Cardiac septum (tissue), 1 donor: ENCODE data around the gene COL24A1. TPM values are rescaled to one million over a fixed set of nuclear protein-coding genes. Genes with fewer than 3 reads are reported as not detected.
"Not testable (repeated sequence)": the region's sequence is repeated elsewhere in the genome, so short reads cannot be mapped to it uniquely, and the experiment has no call there.

ENCODE experiments used
- DNase-seq: peaks from one replicate; pipeline ENCODE4 v3.0.0-alpha.2; 2020; ENCODE audit warnings: low spot score
- intact Hi-C: fragments of 100-400 bp; cut with DNase I; formaldehyde crosslinking; loops from one replicate; pipeline ENCODE4 v1.14.0; 2022
- total RNA-seq: library from RNA; stranded (reverse); fragmentation: NEBNext Ultra II Directional; extraction: Animal tissue kit (Norgen Biotek cat#: 25700); gene quantifications from one replicate; pipeline ENCODE4 v1.2.1, GENCODE V29; 2021
- donor health status: DM: no; HTN: no; CAD: no.

Gene COL24A1
- total RNA-seq, 1 donor from 2014 or later, result 1.3 TPM

GRCh38 chr1:85756864-85757263 lies 399.7 kb downstream of the COL24A1 start:
- DNase-seq, result no peak
- intact Hi-C loops, result no loop called here

GRCh38 chr1:85748120-85748519 lies 408.5 kb downstream of the COL24A1 start:
- DNase-seq, result no peak
- intact Hi-C loops, result no loop called here

- intact Hi-C loops, result no loop called here
- no peak for DNase-seq
These were observed 409.8 kb downstream of the COL24A1 start for GRCh38 chr1:85746777-85747176.

- no peak for DNase-seq
- intact Hi-C loops, result no loop called here
These were observed 412.8 kb downstream of the COL24A1 start for GRCh38 chr1:85743814-85744213.

- no peak for DNase-seq
- intact Hi-C loops, result no loop called here
These were observed 421.6 kb downstream of the COL24A1 start for GRCh38 chr1:85734931-85735330.

- intact Hi-C loops, result no loop called here
- DNase-seq, result no peak
These were observed 437.8 kb downstream of the COL24A1 start for GRCh38 chr1:85718678-85719340.

- DNase-seq, intact Hi-C loops: not testable (repeated sequence)
These were observed 442.0 kb downstream of the COL24A1 start for GRCh38 chr1:85714418-85715114.

- DNase-seq, result no peak
These were observed 447.7 kb downstream of the COL24A1 start for GRCh38 chr1:85708829-85709227.

GRCh38 chr1:85707990-85708828 lies 448.4 kb downstream of the COL24A1 start, which contains the start of gene ZNHIT6:
Gene ZNHIT6, minus strand, starts transcription at chr1:85708433. Its CDS starts 149 bp downstream, at chr1:85708284.
- intact Hi-C loops, result loop anchor here (5.0 to 10.0 kb wide), 2 partner anchors 126 to 177 kb away; partner anchors contain the start of gene CCN1

More at GRCh38 chr1:85708829-85709227, 447.7 kb downstream of the COL24A1 start:
- intact Hi-C loops, result loop anchor here (5.0 to 10.0 kb wide), 2 partner anchors 127 to 176 kb away; partner anchors contain the start of gene CCN1

GRCh38 chr1:85707267-85707989 lies 449.1 kb downstream of the COL24A1 start:
- DNase-seq, result no peak
- intact Hi-C loops, result loop anchor here (5.0 to 10.0 kb wide), 2 partner anchors 125 to 177 kb away; partner anchors contain the start of gene CCN1

More at GRCh38 chr1:85707990-85708828, 448.4 kb downstream of the COL24A1 start, which contains the start of gene ZNHIT6:
- peak; percentile 91 for DNase-seq

- intact Hi-C loops, result loop anchor here (5.0 to 10.0 kb wide), 2 partner anchors 124 to 179 kb away; partner anchors contain the start of gene CCN1
- no peak for DNase-seq
These were observed 450.6 kb downstream of the COL24A1 start for GRCh38 chr1:85705940-85706339.

GRCh38 chr1:85700422-85700821 lies 456.1 kb downstream of the COL24A1 start:
- intact Hi-C loops, result loop anchor here (10.0 kb wide), 1 partner anchor 184 kb away; no protein-coding TSS in a partner anchor
- DNase-seq, result no peak

- intact Hi-C loops, result loop anchor here (10.0 kb wide), 1 partner anchor 193 kb away; no protein-coding TSS in a partner anchor
- DNase-seq, result no peak
These were observed 458.7 kb downstream of the COL24A1 start for GRCh38 chr1:85697895-85698294.

GRCh38 chr1:85692730-85693314 lies 463.8 kb downstream of the COL24A1 start:
- intact Hi-C loops, result loop anchor here (1.0 to 10.0 kb wide), 3 partner anchors 111 to 385 kb away; partner anchors contain the start of gene CCN1

GRCh38 chr1:85689775-85690404 lies 466.7 kb downstream of the COL24A1 start:
- no peak for DNase-seq
- intact Hi-C loops, result loop anchor here (5.0 to 10.0 kb wide), 2 partner anchors 108 to 185 kb away; partner anchors contain the start of gene CCN1

More at GRCh38 chr1:85692730-85693314, 463.8 kb downstream of the COL24A1 start:
- DNase-seq, result no peak

- intact Hi-C loops, result no loop called here
- no peak for DNase-seq
These were observed 473.1 kb downstream of the COL24A1 start for GRCh38 chr1:85683292-85684025.

GRCh38 chr1:85681087-85681486 lies 475.5 kb downstream of the COL24A1 start:
- DNase-seq, result no peak
- intact Hi-C loops, result no loop called here
